ENCODE data around the gene INVS. TPM values are rescaled to one million over a fixed set of nuclear protein-coding genes. Genes with fewer than 3 reads are reported as not detected.

Gene INVS
- total and polyA plus RNA-seq, 2 of the 4 experiments (the other 2 are of a cell fraction): 9.2 to 33.5 TPM

DNA sequence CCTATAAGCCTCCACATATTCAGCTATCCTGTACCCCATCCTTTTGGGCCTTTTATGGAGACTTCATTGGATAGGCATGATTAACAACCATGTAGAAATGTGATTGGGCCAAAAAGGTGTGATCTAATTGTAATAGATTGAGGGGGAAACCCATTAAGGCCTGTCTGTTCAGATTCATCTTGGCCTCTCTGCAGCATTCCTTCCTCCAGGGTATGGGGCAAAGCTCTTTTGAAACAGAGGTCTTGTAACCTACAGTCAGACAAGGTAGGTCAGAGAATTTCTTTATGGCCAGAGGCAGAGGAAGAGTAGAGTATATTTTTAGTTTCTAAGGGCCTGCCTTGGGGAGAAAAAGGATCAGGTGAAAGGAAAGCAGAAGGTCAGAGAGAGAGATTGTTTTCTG lies 98.5 kb downstream of the INVS start:
- Histone ChIP-seq H2BK20ac (ENCODE audit: low read depth, low read length) (no peak overlapping the region), H3K4me1 (ENCODE audit: control insufficient read depth, insufficient read depth, low read length) (no peaks in the 10 kb centered on the region), H2BK15ac (ENCODE audit: low read depth, low read length) (no peak overlapping the region), H3K27ac (ENCODE audit: insufficient read depth, low read length) (no peak overlapping the region), H2AK5ac (ENCODE audit: low read depth, low read length) (no peak overlapping the region), H3K36me3 (ENCODE audit: control insufficient read depth, insufficient read depth, low read length) (peaks cover 2% of the 10 kb centered on the region; the same call in 1 of the 2 replicates), H4K5ac (ENCODE audit: low read depth, low read length) (no peak overlapping the region), H3K9me3 (ENCODE audit: control insufficient read depth, insufficient read depth, low read length) (no peaks in the 10 kb centered on the region), H2BK5ac (ENCODE audit: low read depth, low read length, poor library complexity, severe bottlenecking) (no peak overlapping the region), H4K20me1 (ENCODE audit: insufficient read depth, low read length) (no peaks in the 10 kb centered on the region), H3K27me3 (ENCODE audit: control insufficient read depth, insufficient read depth, low read length) (no peaks in the 10 kb centered on the region), H2AK9ac (replicated peaks; ENCODE audit: low read depth, low read length, poor library complexity) (no peak overlapping the region), H3K79me1 (ENCODE audit: low read depth in 1 of 2, low read length in 2 of 2) (no peaks in the 10 kb centered on the region; a peak in 2 of 4 replicates), H3K56ac (ENCODE audit: extremely low read depth, insufficient read depth, low read length) (no peak overlapping the region), H4K91ac (ENCODE audit: insufficient read depth, low read depth, low read length) (no peak overlapping the region), H3K9ac (ENCODE audit: low read depth, low read length) (no peak overlapping the region), H3K9me1 (ENCODE audit: insufficient read depth, low read length) (no peaks in the 10 kb centered on the region), H4K8ac (ENCODE audit: low read depth in 2 of 2, low read length in 2 of 2) (no peak overlapping the region), H2BK120ac (ENCODE audit: low read depth, low read length) (no peak overlapping the region), H2AFZ (replicated peaks; ENCODE audit: low read length, poor library complexity) (no peak overlapping the region), H3K4me3 (ENCODE audit: insufficient read depth, low read depth, low read length) (no peak overlapping the region), H3K18ac (ENCODE audit: low read depth, low read length) (no peak overlapping the region), H3K4me2 (ENCODE audit: low read depth, low read length) (no peak overlapping the region), H3K14ac (replicated peaks; ENCODE audit: low read depth, low read length) (no peak overlapping the region), H3K23ac (ENCODE audit: low read depth, low read length) (no peak overlapping the region), H3K4ac (ENCODE audit: low read depth, low read length) (no peak overlapping the region)
- in situ Hi-C loops (cut with MboI; ENCODE audit: low sequenced_read_pairs) (no loop called here), intact Hi-C loops (cut with micrococcal nuclease) (no loop called here), dilution Hi-C loops (cut with HindIII; ENCODE audit: low sequenced_read_pairs, unreplicated experiment) (no loop called here)
- TF ChIP-seq NFE2L2 (IDR thresholded peaks at IDR 0.05; ENCODE audit: low read depth, low read length) (no peak), MAFK (IDR thresholded peaks at IDR 0.05; ENCODE audit: low read depth, low read length) (no peak)
- ChIA-PET CTCF (no interaction called here), POLR2A (ENCODE audit: unreplicated experiment) (no interaction called here)
- no peak for DNase-seq
- no peak for ATAC-seq (ENCODE audit: low read depth)
- BruUV-seq (replicated peaks): no TSS peak
